GM21825 (cell line): ENCODE measurements around the gene SERHL2.
"Not testable (repeated sequence)": the region's sequence is repeated elsewhere in the genome, so short reads cannot be mapped to it uniquely, and the experiment has no call there.

ENCODE experiments used
- ATAC-seq: cut with Tn5 transposase; IDR thresholded peaks from one replicate; pipeline ENCODE4 v1.9.1; 2021; ENCODE audit warnings: mild to moderate bottlenecking, moderate library complexity; ENCODE audit not compliant: unreplicated experiment

Gene SERHL2

DNA sequence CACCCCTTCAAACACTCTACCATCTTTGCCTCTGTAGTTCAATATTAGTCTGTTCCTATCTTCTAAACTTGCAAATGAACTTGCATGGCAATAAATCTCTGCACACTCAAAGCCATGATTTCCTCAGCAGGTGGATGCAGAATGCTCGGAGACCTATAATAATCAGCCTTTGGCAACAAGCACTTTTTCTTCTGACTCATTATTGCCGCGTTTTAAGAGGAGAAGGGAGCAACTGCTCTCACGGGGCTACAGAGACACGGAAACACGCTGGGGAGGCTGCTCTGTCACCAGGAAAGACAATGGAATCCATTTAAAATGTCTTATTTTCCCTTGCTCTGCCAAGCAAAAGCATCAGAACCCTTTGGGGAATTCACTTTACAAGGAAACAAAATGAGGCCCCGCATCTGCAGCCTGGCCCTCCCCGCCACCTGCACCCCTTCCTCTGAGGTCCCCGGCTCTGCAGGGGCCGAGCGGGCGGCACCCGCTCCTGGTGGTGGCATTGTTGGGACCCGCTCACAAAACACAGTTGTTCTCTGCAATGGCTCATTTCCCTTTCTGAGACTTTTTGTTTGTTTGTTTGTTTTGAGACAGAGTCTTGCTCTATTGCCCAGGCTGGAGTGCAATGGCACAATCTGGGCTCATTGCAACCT, 18.5 kb upstream of the SERHL2 start:
- ATAC-seq = not testable (repeated sequence)

GRCh38 chr22:42536166-42536565, 17.6 kb upstream of the SERHL2 start:
- ATAC-seq = no peak

- not testable (repeated sequence) for ATAC-seq
Observed at GRCh38 chr22:42536634-42537033, 17.1 kb upstream of the SERHL2 start.

DNA sequence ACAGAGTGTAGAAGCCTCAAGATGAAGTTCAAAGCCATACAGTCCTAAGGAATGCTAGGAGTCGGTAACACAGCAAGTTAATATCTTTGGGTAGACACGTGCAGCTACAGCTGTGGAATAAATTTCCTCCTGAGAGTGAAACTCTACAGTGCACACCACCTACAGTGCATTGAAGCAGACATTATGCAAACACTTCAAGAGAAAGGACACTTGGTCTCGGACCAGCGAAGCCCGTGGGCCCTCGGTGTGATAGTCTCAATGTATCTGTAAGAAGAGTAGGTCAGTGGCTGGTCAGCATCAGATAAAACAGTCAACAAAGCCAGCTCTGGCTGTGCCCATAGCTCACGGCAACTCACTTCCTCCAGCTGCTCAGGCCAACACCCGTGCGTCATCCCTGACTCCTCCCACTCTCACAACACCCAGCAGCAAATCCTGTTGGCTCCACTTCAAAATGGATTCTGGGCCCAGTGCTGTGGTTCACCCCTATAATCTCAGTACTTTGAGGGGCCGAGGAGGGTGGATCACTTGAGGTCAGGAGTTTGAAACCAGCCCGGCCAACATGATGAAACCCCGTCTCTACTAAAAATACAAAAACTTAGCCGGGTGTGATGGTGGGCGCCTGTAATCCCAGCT, 16.4 kb upstream of the SERHL2 start:
- ATAC-seq = peak; percentile 44

GRCh38 chr22:42539236-42539771, 14.5 kb upstream of the SERHL2 start:
- ATAC-seq = peak; percentile 32

DNA sequence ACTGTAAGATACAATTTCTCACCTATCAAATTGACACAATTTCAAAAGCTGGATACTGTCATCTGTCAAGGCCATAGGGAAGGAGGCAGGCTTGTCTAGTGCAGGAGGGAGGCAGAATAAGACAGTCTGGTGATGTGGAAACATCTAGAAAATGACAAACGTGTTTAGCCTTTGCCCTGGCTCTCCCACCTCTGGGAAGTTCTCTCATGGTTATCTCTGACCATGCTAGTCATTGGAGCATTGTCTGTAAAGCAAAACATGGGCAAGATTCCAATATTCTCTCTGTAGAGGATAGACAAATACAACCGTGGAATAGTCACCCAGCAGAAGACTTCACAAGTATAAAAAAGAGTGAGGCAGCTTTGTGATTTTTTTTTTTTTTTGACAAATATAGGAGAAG, 9.1 kb upstream of the SERHL2 start:
- no peak for ATAC-seq

DNA sequence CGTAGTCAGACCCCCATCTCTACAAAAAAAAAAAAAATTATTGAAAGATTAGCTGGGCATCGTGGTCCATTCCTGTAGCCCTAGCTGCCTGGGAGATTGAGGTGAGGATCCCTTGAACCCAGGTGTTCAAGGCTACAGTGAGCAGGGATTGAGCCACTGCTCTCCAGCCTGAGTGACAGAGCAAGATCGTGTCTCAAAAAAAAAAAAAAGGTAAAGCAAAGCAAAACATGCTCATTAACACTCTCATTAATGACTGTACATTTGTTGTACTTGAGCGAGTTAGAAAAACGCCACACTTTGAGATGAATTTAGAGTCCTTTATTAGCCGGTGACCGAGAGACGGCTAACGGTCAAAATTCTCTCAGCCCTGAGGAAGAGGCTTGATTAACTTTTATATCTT, 6.2 kb upstream of the SERHL2 start:
- ATAC-seq = no peak

DNA sequence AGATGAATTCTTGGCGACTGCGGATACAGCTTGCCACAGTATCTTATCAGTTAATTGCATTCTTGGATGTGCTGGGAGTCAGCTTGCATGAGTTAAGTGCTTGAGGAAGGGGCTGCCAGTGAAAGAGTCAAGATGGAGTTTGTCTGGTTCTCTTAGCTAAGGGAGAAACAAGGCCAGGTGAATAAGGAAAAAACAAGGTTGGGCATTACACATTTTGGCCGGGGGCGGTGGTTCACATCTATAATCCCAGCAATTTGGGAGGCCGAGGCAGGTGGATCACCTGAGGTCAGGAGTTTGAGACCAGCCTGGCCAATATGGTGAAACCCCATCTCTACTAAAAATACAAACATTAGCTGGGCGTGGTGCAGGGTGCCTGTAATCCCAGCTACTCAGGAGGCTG, 5.6 kb upstream of the SERHL2 start:
- not testable (repeated sequence) for ATAC-seq

DNA sequence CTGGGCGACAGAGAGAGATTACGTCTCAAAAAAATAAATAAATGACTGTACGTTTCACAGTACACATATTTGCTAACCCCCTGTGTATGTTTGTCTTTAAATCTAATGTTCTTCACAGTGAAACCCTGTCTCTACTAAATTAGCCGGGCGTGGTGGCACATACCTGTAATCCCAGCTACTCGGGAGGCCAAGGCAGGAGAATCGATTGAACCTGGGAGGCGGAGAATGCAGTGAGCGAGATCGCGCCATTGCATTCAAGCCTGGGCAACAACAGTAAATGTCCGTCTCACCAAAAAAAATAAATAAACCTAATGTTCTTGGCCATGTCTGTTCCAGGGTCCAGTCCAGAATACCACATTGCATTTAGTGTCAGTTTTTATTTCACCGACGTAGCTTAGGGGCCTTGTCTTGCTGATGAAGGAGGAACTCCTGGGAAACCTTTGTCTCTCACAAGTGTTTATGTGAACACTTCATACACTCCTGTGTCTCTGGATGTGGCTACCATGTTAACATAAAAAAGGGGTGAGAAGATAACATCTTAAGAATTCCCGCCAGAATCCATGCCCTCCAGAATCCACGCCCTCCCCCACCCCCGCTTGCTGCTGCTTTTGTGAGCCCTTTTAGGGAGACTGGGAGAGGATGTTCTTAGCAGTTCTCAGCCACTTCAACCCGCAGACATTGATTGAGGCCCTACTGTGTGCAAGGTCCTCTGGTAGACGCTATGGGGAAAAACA, 5.0 kb upstream of the SERHL2 start:
- no peak for ATAC-seq

GRCh38 chr22:42549331-42550060, 4.3 kb upstream of the SERHL2 start:
- ATAC-seq = no peak

DNA sequence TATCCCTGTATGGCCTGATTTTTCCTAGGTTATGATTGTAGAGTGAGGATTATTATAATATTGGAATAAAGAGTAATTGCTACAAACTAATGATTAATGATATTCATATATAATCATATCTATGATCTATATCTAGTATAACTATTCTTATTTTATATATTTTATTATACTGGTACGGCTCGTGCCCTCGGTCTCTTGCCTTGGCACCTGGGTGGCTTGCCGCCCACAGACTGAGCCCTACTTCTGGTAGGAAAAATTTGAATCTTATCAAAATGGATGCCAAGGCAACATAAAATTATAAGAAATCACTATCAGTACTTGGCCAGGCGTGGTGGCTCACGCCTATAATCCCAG, 1.5 kb upstream of the SERHL2 start:
- ATAC-seq = not testable (repeated sequence)

DNA sequence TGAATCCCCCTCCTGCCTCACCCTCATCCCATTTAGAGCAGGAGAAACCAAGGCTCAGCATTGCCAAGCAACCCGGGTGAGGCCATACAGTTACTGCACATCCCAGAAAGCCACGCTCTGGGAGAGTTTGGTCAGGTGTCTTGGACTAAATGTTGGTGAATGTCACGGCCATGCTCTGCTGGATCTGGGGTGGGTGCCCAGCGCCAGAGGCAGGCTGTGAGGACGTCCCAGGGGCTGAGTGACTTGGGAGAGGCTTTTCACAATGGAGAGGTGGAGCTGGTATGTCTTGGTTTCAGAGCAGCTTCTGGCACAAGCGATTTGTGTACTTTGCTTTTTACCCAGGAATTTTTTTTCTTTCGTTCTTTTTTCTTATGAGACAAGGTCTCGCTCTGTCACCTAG, 6.6 kb downstream of the SERHL2 start:
- no peak for ATAC-seq

DNA sequence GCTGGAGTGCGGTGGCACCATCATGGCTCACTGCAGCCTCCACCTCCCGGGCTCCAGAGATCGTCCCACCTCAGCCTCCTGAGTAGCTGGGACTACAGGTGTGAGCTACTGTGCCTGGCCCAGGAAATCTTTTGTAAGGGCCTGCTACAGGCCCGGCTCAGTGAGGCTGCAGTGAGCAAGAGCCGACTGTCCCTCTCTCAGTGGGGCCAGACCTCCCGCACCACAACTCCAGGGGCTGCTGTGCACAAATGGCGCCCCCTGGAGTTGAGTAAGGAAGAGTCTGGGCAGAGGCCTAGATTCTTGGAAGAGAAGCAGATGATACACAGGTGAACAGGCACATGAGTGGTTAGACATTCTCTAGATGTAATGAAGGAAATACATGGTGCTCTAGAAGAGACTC, 7.0 kb downstream of the SERHL2 start:
- ATAC-seq = no peak

- ATAC-seq = no peak
Observed at GRCh38 chr22:42561856-42562255, 8.1 kb downstream of the SERHL2 start.

GRCh38 chr22:42562279-42562678, 8.5 kb downstream of the SERHL2 start:
- no peak for ATAC-seq

DNA sequence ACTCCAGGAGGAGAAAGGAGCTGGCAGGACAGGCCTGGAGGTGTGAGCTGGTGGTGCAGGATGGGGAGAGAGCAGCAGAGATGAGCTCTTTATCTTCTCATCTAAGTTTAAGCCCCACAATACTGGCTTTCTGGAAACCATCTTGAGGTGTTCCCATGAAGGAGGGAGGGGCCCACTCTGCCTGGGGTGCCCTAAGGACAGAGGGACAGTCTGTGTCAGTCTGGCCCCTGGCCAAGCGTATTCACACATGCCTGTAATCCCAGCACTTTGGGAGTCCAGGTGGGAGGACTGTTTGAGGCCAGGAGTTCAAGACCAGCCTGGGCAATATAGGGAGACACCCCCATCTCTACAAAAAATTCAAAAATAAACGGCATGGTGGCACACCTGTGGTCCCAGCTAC, 8.9 kb downstream of the SERHL2 start:
- no peak for ATAC-seq

GRCh38 chr22:42563943-42564342, 10.2 kb downstream of the SERHL2 start:
- not testable (repeated sequence) for ATAC-seq

DNA sequence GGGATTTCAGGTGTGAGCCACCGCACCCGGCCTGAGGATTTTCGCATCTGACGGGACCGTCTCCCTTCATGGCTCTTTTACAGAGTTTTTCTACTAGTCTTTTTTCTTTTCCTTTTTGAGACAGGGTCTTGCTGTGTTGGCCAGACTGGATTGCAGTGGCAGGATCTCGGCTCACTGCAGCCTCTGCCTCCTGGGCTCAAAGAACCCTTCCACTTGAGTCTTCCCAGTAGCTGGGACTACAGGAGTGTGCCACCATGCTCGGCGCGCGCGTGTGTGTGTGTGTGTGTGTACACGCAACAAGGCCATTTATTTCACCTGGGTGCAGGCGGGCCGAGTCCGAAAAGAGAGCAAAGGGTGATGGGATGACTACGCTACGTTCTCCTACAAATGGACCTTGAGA, 10.9 kb downstream of the SERHL2 start:
- no peak for ATAC-seq

GRCh38 chr22:42565956-42566355, 12.2 kb downstream of the SERHL2 start:
- ATAC-seq = no peak

DNA sequence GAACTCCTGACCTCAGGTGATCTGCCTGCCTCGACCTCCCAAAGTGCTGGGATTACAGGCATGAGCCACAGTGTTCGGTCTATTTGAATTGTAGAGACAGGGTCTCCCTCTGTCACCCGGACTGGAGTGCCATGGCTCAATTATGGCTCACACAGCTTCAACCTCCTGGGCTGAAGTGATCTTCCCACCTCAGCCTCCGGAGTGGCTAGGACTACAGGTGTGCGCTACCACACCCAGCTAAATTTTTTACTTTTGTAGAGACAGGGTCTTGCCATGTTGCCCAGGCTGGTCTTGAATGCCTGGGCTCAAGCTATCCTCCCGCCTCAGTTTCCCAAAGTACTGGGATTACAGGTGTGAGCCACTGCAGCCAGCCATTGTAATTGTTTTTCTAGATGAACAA, 14.2 kb downstream of the SERHL2 start:
- not testable (repeated sequence) for ATAC-seq

- ATAC-seq = not testable (repeated sequence)
Observed at GRCh38 chr22:42570580-42570979, 16.8 kb downstream of the SERHL2 start.
